Bone marrow (tissue), 2 donors: ENCODE results near the gene RAB11FIP4.

Source experiments
- DNase-seq, 2 donors: peaks; one replicate each; lab custom pipeline; 2025; lab: John Stamatoyannopoulos, UW

RAB11FIP4 gene

DNA sequence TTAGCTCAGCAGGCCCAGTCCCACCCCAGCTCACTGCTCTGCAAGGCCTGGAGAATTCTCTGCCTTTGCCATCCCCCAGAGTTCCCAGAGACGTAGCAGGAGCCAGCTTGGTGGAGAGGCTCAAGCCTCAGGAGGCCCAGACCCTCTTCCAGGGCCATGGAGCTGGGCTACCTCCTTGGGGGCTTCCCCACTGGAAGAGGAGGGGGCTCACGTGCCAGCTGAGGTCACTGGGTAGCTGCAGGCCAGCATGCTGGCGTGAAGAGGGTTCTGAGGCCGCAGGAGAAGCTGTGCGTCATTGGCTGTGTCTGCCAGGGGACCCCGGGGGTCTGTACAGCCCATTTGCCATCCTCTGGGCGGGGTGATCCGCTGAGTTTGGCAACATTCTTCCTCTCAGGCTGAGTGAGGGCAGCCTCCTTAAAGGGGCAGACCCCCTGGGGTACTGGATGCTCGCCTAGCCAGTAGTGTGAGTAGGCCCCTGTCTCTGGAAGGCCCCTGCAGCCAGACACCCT lies 131.6 kb downstream of the RAB11FIP4 start:
- no peak for DNase-seq

- no peak for DNase-seq
These were observed 132.6 kb downstream of the RAB11FIP4 start for GRCh38 chr17:31523862-31524730.

DNA sequence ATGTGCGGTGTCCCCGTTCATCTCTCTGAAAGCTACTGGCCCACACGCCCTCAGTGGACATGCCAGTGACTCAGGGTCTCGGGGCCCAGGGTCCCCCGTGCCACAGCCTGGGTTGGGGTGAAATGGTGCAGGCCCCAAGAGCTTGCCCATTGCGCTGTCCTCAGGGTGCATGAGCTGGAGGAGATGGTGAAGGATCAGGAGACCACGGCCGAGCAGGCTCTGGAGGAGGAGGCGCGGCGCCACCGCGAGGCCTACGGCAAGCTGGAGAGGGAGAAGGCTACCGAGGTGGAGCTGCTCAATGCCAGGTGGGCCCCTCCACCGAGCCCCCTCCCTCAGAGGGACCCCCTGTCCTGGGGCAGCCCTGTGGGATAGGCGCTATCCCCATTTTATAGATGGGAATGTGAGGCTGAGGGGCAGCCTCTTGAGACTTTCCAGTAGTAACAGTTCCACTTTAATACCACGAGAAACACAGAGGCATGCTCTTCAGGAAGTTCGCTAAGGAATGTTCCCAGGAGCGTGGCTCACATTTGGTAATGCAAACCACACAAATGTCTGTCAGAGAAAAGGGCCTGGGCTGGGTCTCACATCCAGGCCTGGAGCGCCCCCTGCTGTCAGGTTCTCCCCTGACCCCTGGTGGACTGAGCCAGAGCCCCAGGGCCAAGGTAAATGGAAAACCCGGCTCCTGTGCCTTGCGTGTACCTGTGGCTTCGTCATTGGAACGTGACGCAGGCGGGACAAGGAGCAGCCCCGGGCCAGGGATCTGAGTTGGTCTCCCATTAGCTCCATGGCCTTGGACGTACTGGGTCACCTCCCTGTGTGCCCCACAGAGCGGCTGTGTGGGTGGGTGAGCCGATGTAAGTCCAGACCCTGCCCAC lies 133.7 kb downstream of the RAB11FIP4 start:
- DNase-seq = peak; percentile 39 to 72

DNA sequence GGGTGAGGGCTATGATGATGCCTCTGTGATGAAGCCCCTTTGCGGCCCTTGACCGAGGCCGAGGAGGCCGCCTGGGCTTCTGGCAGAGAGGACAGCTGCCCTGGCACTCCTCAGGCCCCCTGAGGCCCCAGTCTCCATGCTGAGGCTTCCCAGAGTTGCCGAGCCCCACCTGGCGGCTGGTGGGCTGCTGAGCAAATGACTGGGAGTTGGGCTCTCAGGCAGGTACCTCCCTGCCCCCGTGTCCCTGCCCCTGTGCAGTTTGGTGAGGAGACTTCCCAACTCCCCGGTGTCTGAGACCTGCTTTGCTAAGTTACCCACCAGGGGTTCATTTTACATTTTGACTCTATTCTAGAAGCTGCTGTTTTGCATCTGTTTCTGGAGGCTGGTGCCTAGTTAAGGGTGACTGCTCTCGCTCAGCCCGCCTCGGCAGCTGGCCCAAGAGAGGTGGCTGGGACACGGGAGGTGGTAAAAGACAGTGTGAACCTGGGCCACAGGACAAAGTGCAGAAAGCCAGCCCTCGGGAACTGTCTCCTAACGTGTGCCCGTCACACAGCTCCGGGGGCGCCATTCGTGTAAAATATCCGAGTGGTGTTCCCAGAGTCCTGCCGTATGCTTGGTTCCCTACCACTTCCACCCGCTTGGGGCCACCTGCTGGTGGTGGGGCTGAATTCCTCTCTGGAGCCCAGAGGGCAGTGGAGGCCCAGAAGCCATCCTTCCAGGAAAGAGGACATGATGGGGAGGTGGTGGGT lies 134.5 kb downstream of the RAB11FIP4 start:
- DNase-seq = no peak

DNA sequence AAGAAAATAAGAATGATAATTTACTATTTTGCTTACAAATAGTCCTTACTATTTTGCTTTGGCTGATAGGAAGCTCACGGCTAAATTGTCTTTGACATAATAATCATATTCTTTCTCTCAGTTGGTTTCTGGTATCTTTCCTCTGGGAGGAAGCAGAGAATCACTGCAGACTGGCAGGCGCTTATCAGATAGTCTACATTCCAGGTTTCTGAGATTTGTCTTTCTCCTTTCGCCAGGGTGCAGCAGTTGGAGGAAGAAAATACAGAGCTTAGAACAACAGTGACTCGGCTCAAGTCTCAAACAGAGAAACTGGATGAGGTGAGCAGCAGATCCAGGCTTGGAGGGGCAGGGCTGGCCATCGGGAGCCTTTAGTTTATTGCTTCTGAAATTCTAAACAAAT lies 136.1 kb downstream of the RAB11FIP4 start:
- no peak for DNase-seq

GRCh38 chr17:31528291-31528874 lies 136.9 kb downstream of the RAB11FIP4 start:
- DNase-seq = no peak

GRCh38 chr17:31529841-31530251 lies 138.4 kb downstream of the RAB11FIP4 start:
- DNase-seq = no peak

GRCh38 chr17:31530391-31530985 lies 139.0 kb downstream of the RAB11FIP4 start:
- DNase-seq = no peak

DNA sequence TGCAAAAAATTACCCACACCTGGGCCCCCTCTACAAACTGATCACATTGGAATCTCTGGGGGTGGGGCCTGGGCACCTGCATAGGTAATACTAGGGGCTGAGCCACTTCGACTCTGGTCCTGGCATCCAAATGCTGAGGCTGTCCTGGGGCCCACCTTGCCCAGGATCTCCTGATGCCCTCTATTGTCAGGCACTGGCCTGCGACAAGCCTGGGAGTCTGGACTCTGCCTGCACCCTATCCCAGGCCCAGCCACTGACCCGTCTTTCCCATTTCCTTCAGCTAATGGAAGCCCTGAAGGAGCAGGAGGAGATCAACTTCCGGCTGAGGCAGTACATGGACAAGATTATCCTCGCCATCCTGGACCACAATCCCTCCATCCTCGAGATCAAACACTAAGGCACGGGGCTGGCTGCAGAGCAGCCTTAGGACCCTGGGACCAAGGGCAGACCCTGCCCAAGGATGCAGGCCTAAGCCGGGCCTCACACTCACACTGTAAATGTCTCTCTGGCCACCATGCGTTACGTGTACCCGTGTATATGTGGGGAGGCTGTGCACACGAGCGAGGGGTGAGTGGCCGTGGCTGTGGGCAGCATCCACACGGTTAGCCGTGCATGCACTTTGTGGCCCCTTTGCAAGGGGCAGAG lies 140.0 kb downstream of the RAB11FIP4 start:
- no peak for DNase-seq

DNA sequence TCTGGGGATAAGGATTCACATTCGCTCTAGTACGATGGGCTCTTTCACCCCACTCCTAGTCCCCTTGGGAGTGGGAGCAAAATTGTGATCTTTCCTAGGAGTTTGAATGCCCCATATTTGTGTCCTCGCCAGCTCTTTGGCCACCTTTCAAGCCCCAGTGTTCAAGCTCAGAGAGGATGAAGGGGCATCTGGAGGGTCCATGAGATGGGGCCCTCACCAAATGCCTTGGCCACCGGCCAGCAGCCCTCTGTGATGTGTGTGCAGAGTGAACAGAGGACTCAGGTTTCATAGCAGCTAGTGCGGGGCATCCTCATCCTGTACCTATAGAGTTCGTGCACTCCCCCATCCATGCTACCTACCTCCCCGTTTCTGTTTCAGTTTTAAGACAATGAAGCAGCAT lies 140.6 kb downstream of the RAB11FIP4 start:
- no peak for DNase-seq

DNA sequence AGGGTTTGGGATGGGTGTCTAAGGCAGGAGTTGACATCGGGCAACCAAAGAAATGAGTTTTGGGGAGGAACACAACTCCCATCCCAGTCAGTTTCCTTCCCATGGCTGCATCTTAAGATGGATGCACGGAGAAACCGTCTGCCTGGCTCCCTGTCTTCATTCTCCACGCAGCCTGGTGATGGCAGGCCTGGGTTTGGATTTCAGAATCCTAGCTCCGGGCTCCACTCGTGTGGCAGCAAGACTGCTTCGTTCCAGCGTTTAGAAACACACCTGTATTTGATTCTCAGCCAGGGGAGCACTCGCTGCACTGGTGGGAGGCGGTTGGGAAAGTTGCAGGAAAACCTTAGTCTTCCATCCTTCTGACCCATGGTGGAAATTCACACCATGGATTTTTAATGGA lies 141.1 kb downstream of the RAB11FIP4 start:
- DNase-seq = no peak

DNA sequence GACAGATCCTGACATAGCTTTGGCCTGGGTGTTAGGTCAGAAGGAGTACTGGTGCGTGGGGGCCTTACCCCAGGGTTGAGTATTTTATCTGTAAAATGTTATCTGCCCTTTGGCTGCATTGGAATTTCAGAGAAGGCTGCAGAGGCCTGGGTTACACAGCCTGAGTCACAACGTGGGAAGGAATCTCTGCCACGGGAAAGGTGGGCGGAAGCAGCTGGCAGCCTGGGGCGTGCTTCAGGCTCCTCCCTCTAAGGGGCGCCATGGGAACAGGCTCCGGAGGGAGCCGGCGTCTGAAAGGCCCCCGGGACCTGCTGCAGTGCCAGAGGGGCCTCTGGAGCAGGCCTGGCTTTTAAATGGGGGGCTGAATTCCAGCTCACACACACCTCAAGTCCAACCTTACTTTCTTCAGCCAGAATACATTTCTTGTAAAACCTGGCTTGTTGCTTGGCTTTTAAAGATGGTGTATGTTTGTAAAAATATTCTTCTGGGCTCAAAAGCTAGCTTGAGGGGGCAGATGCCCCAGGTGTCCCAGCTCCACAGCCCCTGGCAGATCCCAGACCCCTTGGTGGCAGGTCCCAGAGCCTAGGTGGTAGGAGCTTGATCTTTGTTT lies 142.2 kb downstream of the RAB11FIP4 start:
- no peak for DNase-seq

DNA sequence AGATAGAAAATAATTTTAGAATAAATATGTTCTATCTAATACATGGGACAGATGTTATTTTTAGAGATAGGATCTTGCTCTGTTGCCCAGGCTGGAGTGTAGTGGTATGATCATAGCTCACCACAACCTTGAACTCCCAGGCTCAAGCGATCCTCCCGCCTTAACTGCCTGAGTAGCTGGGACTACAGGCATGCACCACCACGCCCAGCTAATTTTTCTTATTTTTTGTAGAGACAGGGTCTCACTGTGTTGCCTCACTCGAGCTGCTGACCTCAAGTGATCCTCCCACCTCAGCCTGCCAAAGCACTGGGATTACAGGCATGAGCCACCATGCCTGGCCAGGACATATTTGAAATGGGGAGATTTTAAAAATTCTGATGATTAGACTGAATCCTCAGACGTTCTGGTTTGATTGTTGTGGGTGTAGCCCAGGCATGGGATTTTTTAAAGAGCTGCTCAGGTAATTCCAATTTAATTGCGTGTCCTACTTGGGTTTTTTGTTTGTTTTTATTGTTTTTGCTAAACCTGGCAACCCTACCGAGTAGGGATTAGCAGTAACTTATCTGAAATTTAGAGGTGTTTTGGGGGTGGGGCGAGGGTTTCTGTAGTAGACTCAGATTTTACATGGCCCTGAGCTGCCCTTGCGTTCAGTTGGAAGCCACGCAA lies 142.9 kb downstream of the RAB11FIP4 start:
- DNase-seq = no peak

- peak in 1 of 2 donors; percentile 71 for DNase-seq
These were observed 144.1 kb downstream of the RAB11FIP4 start for GRCh38 chr17:31535581-31535981.

DNA sequence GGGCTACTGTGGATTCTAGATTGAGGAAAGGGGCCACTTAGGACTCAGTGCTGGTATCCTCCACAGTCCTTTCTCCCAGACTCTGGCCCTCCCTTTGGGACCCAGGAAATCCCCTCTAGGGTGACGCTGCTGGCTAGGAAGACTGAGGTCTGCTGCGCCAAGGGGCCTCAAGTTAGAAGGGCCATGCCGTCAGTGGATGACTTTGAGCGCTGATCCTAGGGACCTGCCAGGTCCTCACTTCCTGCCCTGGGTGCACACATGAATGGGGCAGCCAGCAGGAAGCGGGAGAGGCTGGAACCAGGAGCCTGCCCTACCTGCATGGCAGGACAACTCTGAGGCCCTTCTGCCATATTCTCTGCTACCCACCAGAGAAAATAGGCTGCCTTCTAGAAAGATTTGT lies 145.0 kb downstream of the RAB11FIP4 start:
- no peak for DNase-seq

DNA sequence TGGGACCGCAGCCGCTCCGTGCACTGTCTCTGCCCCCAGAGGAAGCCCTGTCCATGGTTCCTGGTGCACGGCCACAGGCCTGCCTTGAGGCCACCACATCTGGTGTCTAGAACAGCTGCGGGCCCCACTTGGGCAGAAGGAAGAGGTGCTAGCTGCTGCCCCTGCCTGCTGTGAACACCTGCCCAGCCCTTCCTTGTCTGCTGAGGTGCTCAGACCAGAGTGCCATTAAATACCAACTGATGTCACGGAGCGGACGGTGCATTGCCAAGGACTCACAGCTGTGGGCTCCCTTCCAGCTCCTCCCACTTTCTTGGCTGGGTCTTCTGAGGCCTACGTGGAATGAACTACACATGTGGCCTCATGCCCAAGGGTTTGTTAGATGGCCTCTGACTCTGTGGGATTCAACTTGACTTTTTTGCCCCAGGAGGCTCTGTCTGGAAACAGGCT lies 146.1 kb downstream of the RAB11FIP4 start:
- DNase-seq = no peak

DNA sequence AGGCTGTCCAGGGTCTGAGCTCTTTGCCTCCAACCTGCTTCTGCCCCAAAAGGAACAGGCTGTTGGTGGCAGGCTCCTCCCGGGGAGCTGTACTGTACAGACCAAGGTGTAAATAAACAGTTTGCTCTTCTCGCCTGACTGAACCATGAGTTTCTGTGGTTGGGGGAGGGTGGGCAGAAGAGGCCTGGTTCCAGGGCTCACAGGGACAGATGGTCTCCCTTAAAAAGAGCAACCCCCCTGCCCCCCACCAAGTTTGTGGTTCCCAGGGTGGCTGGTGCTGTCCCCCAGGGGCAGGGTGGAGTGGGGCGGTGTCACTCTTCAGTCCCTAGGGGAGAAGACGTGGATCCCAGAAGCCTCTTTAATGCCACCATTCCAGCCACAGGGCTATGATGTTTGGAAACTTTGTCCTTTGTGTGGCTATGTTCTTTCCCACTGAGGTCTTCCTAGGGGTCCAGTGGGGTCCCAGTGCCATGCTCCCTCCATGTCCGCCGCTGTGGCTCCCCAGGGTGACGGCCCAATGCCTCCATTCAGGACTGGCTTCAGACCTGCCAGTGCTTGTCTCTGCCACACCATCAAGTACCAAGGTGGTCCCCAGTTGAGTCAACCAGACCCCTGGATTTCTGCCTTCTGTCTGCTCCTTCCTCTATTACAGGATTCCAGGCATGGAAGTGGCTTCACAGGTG lies 146.7 kb downstream of the RAB11FIP4 start:
- DNase-seq = no peak

GRCh38 chr17:31540602-31541307 lies 149.3 kb downstream of the RAB11FIP4 start:
- DNase-seq = no peak
